Stimulated activated CD8-positive, alpha-beta memory T cell treated with anti-CD3 and anti-CD28 coated beads, Interleukin-7, amount 100 ng/mL, for 24 hours (primary cell): Measurements from ENCODE around the gene DENND4C.
A peak's percentile ranks its signal among the peaks of the same experiment; 100 is the strongest.
"Not testable (repeated sequence)": the region's sequence is repeated elsewhere in the genome, so short reads cannot be mapped to it uniquely, and the experiment has no call there.

ENCODE experiments used
- DNase-seq: peaks from one replicate; pipeline ENCODE4 v3.0.0-alpha.2; 2020; ENCODE audit warnings: low read depth

DENND4C gene

DNA sequence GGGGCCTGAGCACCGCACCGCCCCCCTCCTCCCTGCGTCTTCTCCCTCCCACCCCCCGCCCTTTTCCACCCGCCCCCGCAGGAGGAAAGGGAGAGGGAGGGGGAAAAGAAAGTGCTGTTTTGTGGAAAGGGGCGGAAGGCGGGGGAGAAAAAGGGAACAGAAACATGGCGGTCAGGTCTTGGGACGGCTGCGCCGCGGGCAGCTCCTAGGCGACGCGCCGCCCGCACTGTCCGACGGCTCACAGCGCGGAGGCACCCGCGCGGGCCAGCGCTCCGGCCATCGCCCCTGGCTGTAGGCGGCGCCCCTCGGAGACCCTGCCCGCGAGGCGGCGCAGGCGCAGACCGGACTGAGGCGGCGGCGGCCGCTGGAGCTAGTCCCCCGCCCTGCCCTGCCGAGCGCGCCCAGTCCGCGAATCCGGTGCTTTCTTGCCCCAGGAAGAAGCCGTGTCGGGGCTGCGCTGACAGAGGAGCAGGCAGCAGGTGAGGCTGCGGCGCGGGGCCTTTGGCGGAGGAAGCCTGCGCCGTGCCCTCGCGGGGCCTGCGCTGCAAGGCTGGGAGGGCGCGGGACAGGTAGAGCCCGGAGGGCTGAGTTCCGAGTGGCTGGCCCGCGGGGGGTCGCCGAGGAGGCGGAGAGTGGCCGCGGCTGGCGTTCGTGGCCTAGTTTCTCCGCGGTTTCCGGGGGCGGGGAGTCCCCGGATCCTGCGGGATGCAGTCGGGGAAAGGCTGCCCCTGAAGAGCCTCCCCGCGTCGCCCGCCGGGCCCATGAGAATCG lies at the start of gene DENND4C:
Gene DENND4C (plus strand): TSS at position 339 of the 771 bp plus-strand sequence. CDS start 45,482 bp downstream, outside the sequence.
- DNase-seq = peak; percentile 43

DNA sequence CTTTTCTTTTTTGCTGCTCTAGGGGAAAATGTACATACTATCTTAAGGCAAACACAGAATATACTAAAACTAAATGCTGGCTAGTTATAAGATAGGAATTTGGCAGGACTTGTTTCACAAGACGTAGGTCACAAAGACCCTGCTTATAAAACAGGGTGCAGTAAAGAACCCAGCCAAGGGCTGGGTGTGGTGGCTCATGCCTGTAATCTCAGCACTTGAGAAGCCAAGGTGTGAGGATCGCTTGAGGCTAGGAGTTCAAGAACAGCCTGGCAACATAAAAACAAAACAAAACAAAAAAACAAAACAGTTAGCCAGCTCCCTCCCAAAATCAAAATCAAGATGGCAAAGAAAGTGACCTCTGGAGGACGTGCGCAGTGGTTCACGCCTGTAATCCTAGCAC lies 49.5 kb upstream of the DENND4C start:
- DNase-seq = no peak

DNA sequence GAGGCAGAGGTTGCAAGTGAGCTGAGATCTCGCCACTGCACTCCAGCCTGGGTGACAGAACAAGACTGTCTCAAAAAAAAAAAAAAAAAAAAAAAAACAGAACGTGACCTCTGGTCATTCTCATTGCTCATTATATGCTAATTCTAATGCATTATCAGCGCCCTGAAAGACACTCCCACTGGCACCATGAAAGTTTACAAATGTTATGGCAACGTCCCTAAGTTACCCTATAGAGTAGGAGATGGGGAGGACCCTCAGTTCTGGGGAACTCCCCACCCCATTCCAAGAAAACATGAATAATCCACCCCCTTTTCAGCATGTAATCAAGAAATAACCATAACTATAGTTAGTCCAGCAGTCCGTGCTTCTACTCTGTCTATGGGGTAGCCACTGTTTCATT lies 48.9 kb upstream of the DENND4C start:
- no peak for DNase-seq

- peak; percentile 49 for DNase-seq
These were observed 46.2 kb upstream of the DENND4C start for GRCh38 chr9:19184144-19184917.

GRCh38 chr9:19185191-19185590 lies 45.3 kb upstream of the DENND4C start:
- no peak for DNase-seq

DNA sequence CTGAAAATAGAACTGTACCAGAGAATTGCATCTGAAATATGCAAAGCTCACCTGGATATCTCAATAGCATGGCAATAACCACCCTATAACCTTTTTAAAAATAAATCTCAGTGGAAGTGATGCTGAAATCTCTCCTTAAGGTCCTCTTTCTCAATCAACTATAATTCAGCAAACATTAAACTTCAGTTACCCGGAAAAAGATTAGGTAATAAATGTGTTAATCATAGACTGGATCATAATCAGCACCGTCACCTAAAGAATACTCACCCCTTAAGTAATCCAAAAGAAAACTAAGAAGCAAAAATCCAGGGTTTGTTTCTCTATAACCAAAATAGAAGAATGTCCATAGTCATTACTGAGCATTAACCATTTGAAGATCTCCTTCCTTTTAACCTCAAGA lies 44.3 kb upstream of the DENND4C start:
- DNase-seq = no peak

GRCh38 chr9:19188771-19189170 lies 41.7 kb upstream of the DENND4C start:
- DNase-seq = no peak

DNA sequence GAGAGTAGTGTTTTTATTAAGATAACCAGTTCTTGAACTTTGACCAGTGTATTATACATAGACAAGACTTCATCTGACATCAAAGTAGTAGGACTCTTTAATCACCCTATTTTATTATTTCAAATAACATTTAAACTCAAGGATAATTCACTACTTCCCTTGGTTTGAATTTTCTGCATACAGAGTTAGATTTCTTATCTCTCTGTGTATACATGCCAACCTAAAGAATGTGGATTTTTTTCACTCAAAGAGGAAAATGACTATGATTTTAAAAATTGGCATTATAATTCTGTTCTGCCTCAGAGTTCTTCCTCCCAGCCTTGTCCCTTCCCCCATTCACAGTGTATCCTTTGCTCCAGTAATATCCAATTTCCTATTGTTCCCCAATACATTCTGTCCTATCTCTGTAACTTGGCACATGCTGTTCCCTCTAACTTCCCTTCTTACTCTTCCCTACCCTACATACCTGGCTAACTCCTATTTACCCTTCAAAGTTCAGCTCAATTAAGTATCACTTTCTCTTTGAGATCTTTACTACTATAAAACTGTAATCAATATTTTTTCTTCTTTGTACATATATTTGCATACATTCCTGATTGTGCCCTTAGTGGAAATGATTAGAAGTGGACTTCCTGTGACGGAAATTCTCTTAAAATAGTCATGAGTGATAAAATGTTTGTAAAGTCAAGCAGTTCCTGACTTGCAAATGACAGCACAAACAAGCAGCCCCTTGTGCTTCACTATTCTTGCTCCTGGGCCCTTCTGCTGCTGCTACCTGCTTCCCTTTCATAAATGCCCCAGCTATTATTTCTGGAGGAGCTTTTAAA lies 38.1 kb upstream of the DENND4C start:
- DNase-seq = no peak

GRCh38 chr9:19193029-19193324 lies 37.5 kb upstream of the DENND4C start:
- DNase-seq = no peak

GRCh38 chr9:19193358-19193973 lies 37.0 kb upstream of the DENND4C start:
- not testable (repeated sequence) for DNase-seq

GRCh38 chr9:19198406-19198805 lies 32.1 kb upstream of the DENND4C start:
- no peak for DNase-seq

DNA sequence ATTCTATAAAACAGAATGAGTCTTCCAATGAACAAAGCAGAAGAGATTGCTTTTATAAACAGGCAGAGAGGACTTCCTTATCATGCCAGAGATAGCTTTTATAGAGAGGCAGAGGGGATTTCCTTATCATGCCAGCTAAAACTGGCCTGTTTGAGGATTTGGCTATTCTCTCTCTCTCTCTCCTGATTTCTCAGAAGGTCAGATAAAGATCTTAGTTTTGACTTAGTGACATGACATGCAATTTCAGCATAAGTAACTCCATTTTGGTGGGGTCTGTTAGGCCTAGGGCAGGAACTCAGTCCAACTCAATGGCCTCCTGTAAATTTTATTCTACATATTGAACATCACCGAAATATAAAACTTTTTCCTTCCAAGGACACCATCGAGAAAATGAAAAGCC lies 31.5 kb upstream of the DENND4C start:
- DNase-seq = no peak

GRCh38 chr9:19200229-19200628 lies 30.3 kb upstream of the DENND4C start:
- DNase-seq = no peak

DNA sequence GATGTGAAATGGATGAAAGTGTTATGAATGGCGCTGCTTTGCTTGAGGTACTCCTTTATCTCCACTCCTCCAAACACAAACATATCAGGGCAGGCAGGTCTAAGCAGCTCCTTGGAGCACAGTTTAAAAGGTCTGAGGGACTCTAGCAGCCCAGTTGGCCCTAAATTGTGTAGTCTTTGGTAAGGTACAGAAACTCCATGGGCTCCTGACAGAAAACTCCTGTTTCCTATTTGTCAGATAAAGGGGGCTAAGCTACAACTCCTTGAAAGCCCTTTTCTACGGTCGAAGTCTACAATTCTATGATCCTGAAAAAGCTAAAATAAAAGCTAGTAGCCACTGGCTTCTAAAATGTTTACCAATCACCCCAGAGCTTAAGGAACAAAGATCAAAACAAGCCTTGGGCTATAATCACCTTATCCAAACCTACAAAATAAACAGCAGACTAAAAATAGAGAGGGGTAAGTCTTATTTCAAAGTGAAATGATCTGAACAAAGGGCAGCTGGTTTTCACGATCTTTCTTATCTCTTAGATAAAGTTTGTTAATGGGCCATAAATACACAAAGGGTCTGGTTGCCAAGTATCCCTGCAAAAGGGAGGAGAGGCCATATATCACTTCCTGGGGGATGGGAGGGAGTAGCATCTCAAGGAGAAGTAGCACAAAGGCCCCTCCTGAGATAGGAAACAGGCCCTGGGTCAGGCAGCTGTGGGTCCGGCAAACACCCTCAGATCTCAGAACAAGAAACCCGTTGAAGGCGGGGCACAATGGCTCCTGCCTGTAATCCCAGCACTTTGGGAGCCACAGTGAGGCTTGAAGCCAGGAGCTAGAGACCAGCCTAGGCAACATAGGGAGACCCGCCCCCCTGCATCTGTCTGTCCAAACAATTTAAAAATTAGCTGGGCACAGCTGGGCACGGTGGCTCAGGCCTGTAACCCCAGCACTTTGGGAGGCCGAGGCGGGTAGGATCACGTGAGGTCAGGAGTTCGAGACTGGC lies 28.3 kb upstream of the DENND4C start:
- no peak for DNase-seq

- no peak for DNase-seq
These were observed 27.4 kb upstream of the DENND4C start for GRCh38 chr9:19203058-19203457.

- no peak for DNase-seq
These were observed 21.8 kb upstream of the DENND4C start for GRCh38 chr9:19208653-19209052.

- DNase-seq = no peak
These were observed 21.3 kb upstream of the DENND4C start for GRCh38 chr9:19209188-19209587.

GRCh38 chr9:19213823-19214222 lies 16.7 kb upstream of the DENND4C start:
- DNase-seq = no peak

DNA sequence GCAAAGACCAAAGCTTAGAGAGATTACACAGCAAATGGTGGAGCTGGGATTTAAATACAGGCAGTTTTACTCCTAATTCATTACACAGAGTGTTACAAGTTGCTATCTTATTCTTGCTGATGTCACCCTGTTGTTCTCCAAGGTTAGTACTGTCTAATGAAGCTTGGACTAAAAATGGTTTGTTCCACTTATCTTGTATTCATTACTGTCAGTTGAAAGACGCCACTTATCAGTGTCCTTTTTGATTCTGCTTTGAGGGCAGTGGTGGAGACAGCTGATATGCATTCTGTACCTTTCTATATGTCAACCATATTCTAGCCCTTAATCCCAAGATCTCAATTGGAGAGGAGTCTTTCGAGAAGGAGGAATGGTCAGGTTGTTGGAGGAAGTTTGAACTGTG lies 14.0 kb upstream of the DENND4C start:
- no peak for DNase-seq

GRCh38 chr9:19221326-19221725 lies 9.2 kb upstream of the DENND4C start:
- no peak for DNase-seq

DNA sequence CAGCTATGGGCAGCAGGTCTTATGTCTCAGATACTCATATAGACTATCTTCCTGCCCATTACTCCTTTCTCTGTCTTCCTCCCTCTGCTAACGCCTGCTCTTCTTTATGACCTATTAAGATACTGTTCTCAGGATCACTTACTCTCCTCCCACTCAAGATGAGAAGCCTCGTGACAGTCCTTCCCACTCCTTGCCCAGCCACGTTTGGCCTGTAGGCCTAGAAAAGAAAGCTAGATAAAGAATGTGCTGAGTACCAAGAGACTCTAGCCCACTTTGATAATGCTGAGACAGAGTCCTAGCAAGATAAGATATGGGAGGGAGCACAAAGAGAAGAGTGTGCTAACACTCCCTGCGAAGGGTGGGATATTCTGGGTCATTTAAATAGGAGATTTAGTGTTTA lies 6.8 kb upstream of the DENND4C start:
- DNase-seq = no peak
